HG02588 (cell line): ENCODE data around the gene DPF3.

Experiments
- ATAC-seq: cut with Tn5 transposase; IDR thresholded peaks from one replicate; pipeline ENCODE4 v1.9.1; 2021; ENCODE audit warnings: mild to moderate bottlenecking, moderate library complexity; ENCODE audit not compliant: unreplicated experiment

Gene DPF3

DNA sequence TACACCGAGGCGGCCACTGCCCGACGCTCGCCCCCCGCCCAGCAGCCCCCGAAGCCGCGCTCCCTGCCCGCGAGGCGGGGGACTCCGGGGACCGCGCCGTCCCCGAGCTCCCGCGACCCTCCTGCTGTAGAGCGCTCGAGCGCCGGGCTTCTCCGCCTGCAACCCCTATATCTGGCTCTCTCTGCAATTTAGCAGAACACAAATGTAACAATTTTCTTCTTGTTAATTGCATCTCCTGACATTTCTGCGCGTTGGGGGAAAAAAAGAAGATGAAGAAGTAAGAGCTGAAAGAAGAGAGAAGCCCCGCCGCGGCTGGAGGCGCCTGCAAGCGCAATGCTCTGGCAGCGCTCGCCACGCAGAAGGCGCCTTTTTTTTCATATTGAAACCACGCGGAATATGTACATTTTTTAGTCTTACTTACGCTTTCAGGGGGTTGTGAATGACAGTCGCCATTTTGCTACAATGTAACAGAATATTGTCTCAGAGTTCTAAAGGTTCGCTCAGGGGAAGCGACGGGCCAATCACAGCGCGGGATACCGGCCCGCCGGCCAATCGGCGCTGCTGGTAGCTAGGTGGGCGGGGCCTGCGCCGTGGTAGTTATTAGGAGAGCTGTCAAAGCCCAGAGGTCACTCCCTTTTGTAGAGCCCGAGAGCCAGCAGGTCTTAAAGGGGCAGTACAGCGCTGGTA is at the start of gene DPF3:
DPF3 (minus strand) TSS at position 466 of the 687 bp plus-strand sequence; CDS start at position 453, 13 bp downstream.
- peak; percentile 98 for ATAC-seq

DNA sequence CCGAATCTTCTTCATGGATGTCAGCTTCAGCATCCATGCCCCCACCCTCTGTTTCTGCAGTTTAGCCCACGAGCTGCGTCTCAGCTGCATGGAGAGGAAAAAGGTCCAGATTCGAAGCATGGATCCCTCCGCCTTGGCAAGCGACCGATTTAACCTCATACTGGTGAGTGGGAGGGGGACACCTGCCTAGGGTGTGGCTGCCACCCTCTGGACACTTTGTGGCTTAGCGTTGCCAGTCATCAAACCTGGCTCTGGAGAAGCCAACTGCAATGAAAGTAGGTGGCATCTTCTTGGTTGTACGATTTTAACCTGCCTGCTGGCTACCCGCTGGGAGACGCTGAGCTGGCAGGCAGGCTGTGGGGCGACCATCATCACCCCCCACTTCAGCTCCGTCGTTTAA is 49.0 kb upstream of the DPF3 start:
- no peak for ATAC-seq

DNA sequence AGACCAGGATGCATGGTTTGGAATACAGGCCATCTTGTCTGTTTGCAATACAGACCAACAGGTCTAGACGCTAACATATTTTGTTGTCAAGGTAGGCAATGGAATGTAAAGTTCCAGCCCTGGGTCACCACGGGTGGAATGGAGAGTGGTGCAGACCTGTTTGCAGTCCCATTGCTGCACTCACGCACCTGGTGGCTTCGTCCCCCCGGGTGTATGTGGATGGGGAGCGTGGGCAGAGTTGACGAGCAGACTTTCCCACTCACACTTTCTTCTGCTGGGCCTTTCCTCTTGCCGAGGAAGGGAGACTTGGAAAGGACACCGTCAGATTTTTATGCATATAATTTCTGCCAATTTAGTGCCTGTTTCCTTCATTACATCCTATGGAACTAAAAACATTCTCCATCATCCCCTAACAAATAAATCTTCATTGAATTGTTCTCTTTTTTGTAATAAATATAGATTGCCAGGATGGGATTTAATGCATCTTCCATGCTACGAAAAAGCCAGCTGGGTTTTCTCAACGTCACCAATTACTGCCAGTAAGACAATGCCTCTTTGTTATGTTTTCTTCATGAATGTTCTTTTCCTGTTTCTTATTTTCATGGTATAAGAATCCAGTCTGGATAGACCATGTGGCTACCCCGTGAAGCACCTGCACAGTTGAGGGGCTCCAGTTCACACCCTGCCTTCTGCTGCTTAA is 47.5 kb upstream of the DPF3 start:
- no peak for ATAC-seq

DNA sequence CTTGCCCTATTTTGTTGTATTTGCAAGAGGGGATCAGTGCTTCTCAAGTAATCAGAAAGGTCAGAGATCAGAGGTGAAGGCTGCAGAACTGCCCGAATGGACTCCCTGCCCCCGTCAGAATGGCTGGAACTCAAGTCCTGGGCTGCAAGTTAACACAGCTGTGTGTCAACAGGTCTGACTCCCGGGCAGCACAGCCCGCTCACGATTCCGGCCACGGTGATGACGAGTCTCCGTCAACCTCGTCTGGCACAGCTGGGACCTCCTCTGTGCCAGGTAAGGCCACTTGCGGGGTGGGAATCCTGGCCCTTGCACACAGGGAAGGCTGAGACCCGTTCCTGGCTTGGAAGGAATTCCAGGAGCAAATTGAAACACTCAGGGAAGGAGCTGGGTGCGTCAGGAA is 45.7 kb upstream of the DPF3 start:
- no peak for ATAC-seq

DNA sequence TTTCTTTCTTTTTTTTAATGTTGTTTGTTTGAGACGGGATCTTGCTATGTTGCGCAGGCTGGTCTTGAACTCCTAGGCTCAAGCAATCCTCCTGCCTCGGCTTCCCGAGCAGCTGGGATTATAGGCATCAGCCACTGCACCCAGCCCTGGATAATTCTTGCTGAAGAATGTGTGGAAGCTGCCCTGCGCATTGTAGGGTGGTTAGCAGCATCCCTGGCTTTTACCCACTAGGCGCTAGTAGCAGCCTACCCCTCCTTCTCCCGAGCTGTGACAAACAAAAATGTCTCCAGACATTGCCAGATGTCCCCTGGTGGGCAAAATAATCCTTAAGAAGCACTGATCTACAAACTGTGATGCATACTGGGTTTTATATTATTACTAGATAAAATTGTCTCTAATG is 39.0 kb upstream of the DPF3 start:
- no peak for ATAC-seq

- ATAC-seq, result no peak
These were observed 35.6 kb upstream of the DPF3 start for GRCh38 chr14:72929316-72930080.

- ATAC-seq, result no peak
These were observed 35.0 kb upstream of the DPF3 start for GRCh38 chr14:72928872-72929271.

- peak; percentile 98 for ATAC-seq
These were observed 32.6 kb upstream of the DPF3 start, which contains the start of gene DCAF4 for GRCh38 chr14:72926292-72927028. Gene DCAF4, plus strand, starts transcription at chr14:72926464. Its CDS starts 11,515 bp downstream, at chr14:72937979.

DNA sequence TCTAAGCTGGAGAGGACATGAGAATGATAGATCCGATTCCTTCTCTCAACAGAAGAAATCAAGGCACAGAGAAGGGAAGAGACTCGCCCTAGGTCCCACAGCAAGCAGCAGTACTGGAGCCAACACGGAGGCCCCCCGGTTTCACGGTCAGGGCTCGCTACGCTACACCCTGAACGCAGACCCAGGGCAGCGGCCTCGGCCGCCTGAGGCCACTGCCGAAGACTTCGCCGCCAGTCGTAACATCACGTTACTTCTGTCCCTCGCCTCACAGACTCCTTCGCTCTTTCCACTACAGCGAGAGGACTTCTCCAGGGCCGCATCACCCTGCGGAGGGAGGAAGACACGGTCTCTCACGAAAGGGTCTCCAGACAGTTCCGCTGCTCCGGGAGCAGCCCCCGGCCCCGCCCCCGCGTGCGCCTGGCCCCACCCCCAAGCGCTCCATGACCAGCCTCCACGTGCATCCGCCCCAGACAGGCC is 32.0 kb upstream of the DPF3 start:
- peak; percentile 14 for ATAC-seq

GRCh38 chr14:72925171-72925759 is 31.4 kb upstream of the DPF3 start:
- ATAC-seq, result no peak

- no peak for ATAC-seq
These were observed 30.4 kb upstream of the DPF3 start for GRCh38 chr14:72924337-72924736.

GRCh38 chr14:72921396-72921795 is 27.5 kb upstream of the DPF3 start:
- ATAC-seq, result no peak

DNA sequence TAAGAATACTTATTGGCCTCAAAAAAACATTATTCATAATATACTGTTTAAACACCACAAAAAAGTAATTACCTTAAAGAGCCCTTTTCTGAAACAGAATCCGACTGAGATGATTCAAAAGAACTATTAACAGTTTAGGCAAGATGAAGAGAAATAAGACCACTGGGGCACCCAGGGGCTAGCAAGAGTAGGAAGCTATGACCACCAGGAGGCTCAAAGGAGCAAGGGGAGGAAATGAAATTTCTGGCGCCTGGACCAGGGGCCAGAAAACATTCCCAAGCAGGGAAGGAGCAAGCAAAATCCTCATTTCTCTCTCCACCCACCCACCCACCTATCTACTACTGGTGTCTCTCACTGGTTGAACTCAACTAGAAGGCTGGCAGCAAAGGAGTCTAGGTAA is 26.1 kb upstream of the DPF3 start:
- ATAC-seq, result no peak

GRCh38 chr14:72917094-72917802 is 23.3 kb upstream of the DPF3 start:
- ATAC-seq, result no peak

DNA sequence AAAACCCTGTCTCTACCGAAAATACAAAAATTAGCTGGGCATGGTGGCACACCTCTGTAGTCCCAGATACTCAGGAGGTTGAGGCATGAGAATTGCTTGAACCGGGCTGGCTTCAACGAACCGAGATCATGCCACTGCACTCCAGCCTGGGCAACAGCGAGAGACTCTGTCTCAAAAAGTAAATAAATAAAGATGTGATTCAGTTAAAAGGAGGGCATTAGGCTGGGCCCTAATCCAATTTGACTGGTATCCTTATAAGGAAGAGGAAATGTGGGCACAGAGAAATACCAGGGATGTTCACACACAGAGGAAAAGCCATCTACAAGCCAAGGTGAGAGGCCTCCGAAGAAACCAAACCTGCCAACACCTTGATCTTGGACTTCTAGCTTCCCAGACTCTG is 22.3 kb upstream of the DPF3 start:
- no peak for ATAC-seq

- no peak for ATAC-seq
These were observed 19.9 kb upstream of the DPF3 start for GRCh38 chr14:72913809-72914208.

- no peak for ATAC-seq
These were observed 15.3 kb upstream of the DPF3 start for GRCh38 chr14:72909163-72909562.

DNA sequence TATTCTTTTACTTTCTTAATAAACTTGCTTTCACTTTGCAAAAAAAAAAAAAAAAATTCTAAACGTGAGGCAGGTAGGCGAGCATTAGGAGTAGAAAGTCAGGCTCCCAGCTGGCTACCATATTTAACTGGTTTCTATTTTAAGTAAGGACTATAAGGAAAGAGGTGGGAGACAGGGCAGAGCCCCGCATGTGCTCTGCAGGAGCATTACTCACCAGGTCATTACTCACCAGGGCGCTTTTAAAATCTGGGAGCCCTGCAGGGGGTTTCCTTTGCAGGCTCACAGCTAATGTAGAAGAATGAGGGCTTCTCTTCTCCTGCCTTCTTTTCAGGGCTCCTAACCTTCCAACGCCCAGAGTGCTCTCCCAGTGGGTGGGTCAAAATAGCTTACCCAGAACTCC is 14.0 kb upstream of the DPF3 start:
- ATAC-seq, result no peak

DNA sequence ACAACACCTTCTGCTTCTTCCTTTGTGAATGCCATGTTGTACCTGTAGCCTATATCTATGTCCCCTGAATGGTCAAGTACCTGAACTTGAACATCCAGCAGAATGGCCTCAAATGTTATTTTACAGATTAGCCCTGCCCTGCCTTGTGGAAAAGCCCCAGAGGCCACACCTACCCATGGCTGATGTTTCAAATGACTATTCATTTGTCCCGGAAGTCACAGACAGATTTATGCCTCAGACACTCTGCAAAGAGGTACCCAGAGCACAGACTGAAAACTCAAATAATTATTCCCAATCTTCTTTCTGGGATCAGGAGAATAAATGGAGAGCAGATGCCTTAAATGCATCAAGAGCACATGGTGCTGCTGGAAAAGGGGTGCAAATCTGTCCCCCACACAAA is 13.0 kb upstream of the DPF3 start:
- no peak for ATAC-seq

GRCh38 chr14:72906316-72906715 is 12.4 kb upstream of the DPF3 start:
- no peak for ATAC-seq
